HG03342 (cell line): ENCODE measurements around the gene KANSL3.

Experiments used
- ATAC-seq: cut with Tn5 transposase; IDR thresholded peaks from one replicate; pipeline ENCODE4 v1.9.1; 2021; ENCODE audit warnings: mild to moderate bottlenecking, moderate library complexity; ENCODE audit not compliant: unreplicated experiment

Gene KANSL3

DNA sequence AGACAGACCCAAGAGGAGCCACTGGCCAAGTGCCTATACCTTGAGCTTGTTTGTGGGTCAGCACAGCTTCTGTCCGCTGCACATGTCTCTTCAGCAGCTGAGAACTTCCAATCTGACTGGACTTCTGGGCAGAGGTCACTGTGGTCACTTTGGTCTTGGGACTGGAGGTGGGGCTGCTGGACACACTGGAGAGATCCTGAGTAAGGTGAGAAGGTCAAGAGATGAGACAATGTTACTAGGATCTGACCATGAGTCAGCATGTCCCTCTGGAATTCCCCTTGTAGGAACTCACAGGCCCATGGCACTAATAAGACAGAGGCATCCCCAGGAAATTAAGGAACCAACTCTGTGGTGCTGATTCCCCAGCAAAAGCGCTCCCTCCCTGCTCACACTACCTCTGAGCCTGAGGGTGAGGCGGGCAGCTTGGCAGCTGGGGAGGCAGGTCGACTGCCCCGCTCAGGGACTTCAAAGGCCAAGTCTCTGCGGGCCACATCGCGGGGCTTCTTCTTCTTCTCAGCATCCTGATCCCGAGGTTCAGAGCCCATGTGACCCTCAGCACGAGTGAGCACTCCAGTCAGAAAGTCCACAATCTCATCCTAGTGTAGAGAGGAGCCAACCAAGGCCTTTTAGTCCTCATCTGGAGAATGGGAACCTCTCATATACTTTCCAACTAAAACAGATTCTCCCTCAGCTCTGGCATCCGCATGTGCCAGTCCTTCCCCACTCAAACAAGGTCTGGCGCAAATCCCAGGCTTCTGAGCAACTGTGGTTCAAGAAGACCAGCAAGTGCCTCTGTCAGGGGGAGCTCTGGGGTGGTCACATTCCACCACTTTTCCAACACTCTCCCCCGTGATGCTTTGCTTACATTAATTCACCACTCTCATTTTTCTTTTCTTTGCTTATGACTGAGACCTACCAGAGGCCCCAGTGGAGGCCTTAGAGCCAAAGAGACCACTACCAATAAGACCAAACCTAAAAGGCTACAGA is 29.4 kb downstream of the KANSL3 start:
- ATAC-seq, result no peak

DNA sequence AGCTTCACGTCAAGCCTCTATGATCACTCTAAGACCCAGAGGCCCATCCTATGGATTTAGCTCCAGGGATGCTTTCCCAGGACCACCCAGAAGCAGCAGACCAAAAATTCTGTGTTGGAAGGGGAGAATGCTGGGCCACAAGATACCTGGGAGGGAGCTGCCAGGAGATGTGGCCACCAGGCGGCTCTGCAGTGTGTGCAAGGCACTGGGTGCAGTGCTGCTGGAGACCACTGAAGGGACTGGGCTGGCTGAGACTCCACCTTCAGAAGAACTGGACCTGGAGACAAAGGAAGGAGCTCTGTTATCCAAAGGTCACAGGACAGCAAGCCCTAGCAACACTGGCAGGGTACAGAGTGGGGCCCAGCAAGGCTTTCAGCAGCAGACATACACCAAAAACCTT is 34.0 kb downstream of the KANSL3 start:
- ATAC-seq, result no peak

DNA sequence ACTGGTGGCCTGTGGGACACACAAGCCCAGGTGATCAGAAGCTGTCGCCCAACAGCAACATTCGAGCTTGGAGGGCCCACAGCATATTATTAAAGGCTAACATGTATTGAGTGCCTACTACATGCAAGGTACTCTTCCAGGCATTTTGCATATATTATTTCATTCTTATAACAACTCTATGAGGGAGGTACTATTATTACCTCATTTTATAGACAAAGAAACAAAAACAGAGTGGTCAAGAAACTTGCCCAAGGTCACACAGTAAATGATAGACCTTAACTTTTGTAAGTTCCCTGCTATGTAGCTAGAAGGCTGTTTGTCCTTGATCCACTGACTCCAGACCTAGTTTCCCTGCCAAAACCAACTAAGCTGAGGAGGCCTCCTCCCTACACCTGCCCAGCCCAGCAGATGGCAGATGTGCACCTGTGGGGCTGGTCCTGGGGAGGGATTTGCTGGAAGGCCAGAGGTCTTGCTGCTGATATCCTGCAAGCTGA is 35.7 kb downstream of the KANSL3 start:
- ATAC-seq, result no peak

DNA sequence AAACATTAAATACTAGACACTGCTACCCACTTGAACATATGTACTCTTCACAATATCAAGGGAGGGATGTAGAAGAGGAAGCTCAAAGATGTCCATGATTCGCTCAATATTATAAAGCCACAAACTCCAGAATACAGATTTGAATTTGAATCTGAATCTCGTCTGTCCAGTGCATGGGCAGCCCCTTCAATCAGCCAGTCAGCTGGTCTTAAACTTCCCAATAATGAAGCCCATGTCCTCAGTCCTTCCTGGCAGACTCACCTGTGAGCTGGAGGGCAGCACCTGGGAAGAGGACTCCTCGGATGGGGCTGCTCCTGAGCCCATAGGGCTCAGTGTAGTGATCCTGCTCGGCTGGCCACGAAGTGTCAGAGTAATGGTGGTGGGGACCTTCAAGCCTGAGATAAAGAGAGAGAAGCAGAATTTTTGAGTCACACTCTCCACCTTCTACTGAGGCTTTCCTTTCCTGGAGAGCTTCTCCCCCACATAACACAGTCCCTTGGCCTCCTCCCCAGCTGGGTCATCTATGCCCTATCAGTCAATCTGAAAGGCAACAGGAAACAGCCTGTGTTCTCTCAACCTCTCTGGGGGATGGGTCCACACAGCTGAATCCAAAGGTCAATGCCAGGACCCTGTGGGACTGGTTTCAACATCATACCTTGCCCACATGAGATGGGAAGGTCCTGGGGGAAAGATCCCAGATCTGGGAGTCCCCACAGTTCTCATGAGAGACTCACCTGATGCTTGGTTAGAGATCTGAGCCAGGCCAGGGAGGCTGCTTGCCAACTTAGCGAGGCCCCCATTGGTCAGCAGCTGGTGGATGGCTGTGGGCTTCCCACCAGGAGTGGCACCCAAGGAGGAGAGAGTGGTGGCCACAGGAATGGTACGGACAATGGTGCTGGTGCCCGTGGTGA is 36.5 kb downstream of the KANSL3 start:
- ATAC-seq, result no peak

DNA sequence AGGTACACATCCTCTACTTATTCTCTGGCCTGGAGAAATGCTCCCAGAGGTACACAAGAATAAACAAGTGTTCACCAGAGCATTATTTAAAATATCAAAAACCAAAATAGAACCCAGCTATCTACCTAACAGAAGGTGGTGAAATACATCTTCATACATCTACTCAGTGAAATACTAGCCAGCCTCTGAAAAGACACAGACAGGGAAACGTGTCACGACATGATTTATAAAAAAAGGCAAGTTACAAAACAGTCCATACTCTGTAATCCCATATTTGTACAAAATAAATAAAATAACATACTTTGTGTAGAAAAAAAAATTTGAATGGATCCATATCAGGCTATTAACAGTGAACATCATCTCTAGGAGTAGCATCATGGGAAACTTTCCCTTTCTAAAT is 38.2 kb downstream of the KANSL3 start:
- ATAC-seq, result no peak

DNA sequence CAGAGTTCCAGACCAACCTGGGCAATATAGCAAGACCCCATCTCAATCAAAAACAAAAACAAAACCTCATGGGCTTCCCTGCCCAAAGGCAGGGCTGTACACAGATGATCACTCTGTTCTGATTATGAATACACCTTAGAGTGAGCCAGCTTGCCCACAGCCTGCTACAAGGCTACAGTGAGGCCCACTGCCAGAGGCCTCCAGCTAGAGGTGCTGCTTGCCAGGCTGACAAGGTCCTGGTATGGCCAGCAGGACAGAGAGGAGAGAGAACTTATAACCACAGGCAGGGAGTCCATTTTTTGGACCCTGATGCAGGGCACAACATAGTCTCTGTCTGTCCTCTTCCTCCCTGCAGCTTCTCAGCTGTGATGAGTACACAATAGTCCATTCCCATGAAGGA is 41.5 kb downstream of the KANSL3 start:
- no peak for ATAC-seq

DNA sequence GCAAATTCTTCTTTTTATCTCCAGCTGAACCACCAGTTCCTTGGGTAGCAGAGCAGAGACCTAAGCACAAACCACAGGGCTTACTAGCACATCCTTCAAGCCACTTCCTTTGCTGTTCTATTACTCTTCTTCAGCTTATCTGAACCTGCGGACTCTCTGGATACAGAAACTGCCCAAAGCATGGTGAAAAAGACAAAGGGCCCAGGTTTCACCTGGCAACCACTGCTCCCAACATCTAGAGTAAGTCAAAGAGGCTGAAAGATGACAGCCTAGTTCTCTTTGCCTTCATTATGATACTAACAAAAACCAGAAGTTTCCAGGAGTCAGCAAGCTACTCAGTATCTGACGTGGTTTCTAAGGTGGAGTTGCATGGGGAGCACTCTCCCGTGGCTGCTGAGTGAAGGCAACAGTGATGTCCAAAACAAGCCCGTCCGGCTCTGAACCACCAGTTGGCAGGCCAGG is 43.4 kb downstream of the KANSL3 start:
- ATAC-seq, result no peak

DNA sequence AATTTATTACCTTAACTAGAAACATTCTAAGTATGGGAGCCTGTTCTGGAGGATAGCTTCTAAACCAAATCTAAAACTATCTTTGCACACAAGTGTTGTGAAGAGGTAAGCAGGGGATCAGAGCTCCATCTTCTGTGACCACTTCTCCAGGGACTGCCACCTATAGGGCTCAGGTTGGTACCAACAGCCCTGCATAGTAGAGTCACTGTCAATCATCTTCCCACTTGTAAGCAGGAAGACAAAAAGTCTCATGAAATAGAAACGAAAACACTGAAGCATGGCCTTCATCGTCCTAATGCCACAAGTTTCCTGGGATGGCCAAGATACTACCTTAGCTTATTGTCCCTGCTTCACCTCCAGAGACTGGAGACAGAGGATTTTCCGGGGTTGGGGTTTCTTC is 43.8 kb downstream of the KANSL3 start:
- ATAC-seq, result no peak

DNA sequence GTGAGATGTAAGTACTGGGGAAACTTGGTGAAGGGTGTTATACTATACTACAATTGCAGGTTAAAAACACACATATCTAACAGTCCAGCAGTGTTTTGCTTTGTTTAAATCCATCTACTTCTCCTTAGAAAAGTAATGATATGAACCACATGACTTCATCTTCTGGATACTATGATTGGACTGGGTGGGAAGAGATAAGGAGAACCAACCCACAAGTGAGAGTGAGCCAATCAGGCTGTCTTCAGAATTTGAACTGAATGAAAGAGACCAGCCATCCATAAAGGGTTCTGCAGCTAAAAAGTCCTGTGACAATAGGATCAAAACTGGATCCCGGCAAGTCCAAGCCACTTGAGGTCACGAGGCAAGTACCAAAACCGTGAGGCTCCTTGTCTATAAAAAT is 46.6 kb downstream of the KANSL3 start:
- no peak for ATAC-seq

DNA sequence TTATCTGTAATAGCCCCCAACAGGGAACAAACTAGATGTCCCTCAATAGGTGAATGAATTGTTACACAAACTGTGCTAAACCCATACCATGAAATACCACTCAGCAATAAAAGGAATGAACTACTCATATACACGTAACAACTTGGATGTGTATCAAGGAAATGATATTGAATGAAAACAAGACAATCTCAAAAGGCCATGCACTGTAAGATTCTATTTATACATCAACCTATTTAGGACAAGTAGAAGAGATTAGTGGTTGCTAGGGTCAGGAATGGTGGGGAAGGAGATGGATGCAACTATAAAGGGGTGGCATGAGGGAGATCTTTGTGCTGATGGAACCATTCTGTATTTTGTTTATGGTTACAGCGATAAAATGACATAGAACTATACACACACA is 47.1 kb downstream of the KANSL3 start:
- no peak for ATAC-seq

DNA sequence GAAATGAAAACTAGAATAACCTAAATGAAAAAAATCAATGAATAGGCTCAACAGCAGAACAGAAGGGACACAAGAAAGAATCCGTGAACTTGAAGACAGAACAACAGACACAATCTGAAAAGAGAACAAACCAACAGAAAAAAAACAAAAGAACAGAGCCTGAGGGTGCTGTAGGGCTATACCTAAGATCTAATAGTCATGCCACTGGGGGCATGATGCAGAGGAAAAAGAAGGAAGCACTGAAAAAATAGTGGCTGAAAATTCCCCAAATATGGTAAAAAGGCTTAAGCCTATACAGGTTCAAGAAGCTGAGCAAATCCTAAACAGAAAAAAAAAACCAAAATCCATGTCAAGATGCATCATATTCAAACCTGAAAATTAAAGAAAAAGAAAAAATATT is 50.3 kb downstream of the KANSL3 start:
- no peak for ATAC-seq

DNA sequence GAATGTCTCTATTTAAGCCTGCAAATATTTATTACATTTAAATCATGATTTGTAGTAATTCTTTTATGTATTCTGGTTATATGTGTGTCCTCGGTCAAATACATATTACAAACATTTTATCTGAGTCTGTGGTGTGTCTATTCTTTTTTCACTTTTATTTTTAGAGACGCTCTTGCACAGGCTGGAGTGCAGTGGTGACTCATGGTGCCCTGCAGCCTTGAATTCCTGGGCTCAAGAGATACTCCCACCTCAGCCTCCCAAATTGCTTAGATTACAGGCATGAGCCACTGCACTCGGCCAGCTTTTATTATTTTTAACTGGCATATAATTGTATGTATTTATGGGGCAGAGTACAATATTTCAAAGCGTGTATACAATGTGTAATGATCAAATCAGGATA is 54.1 kb downstream of the KANSL3 start:
- no peak for ATAC-seq

DNA sequence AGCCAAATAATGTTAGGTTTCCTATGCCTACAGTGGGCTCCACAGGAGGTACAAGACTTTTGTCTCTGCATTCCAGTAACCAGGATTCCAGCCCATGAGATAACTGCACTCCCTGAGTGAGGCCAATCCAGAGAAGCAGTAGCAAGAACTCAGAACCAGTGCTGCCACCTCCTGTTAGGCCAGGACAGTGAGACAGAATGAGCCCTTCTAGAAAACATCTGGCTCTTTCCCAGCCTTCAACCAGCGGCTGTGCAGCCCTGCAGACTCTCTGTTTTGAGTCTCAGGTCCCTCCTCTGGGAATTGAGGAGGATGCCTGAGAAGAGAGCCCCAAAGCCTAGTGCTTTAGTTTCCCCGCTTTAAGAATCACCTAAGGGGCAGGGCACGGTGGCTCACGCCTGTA is 57.3 kb downstream of the KANSL3 start:
- no peak for ATAC-seq

DNA sequence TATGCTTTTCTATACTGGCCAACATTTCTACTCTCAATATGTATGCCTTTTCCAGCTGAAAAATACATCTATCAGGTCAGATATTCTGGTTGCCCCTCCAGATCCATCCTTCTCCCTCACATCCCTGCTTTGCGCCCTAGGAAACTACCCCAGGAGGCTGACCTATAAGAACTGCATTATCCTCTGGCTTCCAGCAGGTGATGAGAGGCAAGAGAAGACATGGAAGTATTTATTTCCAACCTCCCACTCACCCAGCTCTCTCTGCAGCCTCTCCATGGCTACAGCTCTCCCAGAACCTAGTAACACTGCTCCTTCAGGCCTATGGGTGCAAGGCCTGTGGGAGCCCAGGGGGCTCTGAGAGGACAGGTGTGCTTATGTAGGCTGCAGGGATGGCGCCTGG is 58.7 kb downstream of the KANSL3 start:
- no peak for ATAC-seq

DNA sequence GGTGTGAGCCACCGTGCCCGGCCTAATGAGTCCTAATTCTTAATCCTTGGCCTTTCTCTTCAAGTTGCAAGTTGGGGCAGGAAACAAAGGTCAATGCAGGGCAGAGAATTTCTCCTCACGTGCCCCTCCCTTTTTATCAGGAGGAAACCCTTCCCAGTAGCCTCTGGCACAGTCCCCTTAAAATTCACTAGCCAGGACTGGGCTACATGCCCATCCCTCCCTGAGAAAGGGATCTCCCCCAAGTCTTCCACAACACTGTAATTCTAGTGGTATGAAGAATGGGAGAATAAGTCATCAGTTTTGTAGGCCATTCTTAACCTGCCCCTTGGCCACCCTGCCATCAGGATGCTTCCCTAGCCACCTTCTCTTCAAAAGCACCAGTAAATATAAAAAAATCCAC is 59.4 kb downstream of the KANSL3 start:
- ATAC-seq, result no peak

DNA sequence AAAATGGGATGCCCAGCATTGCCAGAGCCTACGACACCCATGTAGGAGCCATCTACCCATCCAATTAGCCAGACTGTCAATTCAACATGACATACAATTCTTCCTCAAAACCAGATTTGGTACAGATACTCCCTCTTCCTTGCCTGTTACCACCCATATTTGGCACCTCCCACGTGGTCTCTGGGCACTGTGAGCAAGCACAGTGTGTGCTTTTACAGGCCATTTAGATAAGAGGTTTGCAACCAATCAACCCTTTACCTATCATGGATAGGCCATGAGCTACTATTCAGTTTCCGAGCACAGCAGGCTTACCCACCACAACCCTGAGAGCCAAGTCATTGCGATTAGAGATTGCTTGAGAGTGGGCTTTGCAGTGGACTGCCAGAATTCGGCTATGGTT is 60.6 kb downstream of the KANSL3 start:
- no peak for ATAC-seq

DNA sequence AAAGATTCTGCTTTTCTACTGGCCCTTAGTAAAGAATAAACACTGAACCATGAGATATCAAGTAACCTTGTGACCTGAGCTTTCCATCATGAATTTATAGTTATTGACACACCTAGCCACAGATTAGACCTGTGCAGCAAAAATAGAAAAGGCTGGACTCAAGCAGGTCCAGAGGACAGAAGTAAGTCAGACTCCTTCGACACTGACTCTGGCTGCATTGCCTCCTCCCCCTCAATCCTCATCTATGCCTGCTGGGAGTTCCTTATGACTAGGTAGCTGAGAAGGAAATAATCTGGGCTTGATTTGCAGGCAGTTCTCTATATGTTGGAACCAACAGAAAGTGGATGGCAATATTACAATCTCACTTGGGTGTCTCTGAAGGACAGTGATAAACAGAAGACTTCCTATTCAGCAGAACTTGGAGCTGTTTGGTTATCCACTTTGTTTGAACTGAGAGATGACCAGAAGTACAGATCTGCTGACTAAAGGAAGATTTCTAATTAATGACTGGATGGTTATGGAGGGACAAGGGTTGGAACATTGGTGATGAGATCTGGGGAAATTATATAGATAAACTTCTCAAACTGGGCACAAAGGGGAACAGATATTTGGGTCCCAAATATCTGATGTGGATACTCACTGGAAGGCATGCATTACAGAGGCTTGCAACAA is 62.2 kb downstream of the KANSL3 start:
- no peak for ATAC-seq

DNA sequence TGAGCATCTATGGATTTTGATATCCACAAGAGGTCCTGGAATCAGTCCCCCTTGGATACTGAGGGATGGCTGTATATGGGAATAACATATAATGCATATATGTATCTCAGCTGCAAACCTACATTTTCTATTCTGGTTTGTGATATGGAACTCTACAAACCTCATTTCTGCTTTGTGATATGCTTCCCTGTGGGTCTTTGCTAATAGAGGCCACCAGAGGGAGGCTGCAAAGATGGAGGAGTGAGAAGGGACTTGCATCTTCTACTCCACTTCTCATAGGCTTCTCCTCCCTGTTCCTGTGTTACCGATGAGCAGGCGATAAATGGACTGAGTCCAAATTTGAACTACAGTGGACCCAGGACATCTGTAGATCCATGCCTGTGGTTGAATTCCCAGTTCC is 63.7 kb downstream of the KANSL3 start:
- ATAC-seq, result no peak

DNA sequence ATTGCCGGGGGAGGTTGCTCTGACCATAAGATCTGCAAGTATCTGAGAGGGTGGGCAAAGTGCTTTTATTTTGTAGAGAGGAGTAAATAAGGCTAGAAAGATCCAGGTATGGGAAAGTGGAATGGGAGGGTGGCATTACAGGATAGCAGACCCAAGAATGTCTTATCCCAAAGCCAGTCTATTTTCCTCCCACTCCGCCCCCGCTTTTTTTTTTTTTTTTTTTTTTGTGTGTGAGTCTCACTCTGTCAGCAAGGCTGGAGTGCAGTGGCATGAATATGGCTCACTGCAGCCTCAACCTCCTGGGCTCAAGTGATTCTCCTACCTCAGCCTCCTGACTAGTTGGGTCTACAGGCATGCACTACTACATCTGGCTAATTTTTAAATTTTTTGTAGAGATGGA is 70.0 kb downstream of the KANSL3 start:
- no peak for ATAC-seq

DNA sequence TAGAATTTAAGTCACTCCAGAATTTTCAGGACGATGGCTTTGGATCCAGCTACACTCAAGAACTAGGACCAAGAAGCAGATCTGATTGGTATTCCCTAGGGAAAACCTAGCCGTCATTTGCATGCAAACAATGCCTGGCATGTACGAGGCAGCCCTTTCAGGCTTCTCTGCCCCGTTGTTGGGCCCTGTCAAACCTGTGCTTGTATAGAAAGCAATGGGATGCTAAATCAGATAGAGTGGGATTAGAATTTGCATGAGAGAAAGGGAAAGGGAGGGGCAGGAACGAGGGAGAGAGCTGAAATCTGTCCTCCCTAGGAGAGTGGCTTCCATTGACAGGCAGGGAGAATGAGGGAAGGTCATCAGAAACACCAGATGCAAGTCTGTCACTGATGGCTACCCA is 73.0 kb downstream of the KANSL3 start:
- ATAC-seq, result no peak

DNA sequence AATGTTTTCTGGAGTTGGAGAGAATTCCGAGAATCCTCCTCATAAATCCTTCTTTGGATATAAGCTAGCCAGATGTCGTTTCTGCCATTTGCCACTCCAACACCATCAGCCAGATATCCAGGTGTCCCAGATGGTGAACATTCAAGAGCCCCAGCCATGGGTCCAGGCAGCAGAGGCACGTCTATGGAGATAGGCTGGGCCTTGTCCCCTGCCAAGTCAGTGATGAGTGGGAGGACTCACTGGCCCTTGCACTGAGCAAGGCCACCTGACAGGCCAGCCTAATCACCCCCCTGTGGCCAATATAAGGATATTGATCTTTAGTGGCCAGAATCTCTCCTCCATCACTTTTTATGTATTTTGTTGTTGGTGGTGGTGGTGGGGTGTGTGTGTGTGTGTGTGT is 73.5 kb downstream of the KANSL3 start:
- no peak for ATAC-seq
